Cardiac septum (tissue), 1 donor: ENCODE results near the gene PLEKHG5. TPM values are rescaled to one million over a fixed set of nuclear protein-coding genes. Genes with fewer than 3 reads are reported as not detected.

Experiments used
- DNase-seq: peaks from one replicate; pipeline ENCODE4 v3.0.0-alpha.2; 2020; ENCODE audit warnings: low spot score
- intact Hi-C: fragments of 100-400 bp; cut with DNase I; formaldehyde crosslinking; loops from one replicate; pipeline ENCODE4 v1.14.0; 2022
- total RNA-seq: library from RNA; stranded (reverse); fragmentation: NEBNext Ultra II Directional; extraction: Animal tissue kit (Norgen Biotek cat#: 25700); gene quantifications from one replicate; pipeline ENCODE4 v1.2.1, GENCODE V29; 2021
- donor health status: DM: no; HTN: no; CAD: no.

Gene PLEKHG5
- total RNA-seq, 1 donor from 2014 or later = 14.9 TPM

GRCh38 chr1:6484826-6485167, 6.7 kb downstream of the PLEKHG5 start:
- no peak for DNase-seq
- intact Hi-C loops = loop anchor here (5.0 kb wide), 1 partner anchor 163 kb away; no protein-coding TSS in a partner anchor

GRCh38 chr1:6483761-6484117, 7.7 kb downstream of the PLEKHG5 start:
- DNase-seq = no peak
- intact Hi-C loops = no loop called here

GRCh38 chr1:6483017-6483760, 8.3 kb downstream of the PLEKHG5 start:
- DNase-seq = no peak
- intact Hi-C loops = no loop called here

DNA sequence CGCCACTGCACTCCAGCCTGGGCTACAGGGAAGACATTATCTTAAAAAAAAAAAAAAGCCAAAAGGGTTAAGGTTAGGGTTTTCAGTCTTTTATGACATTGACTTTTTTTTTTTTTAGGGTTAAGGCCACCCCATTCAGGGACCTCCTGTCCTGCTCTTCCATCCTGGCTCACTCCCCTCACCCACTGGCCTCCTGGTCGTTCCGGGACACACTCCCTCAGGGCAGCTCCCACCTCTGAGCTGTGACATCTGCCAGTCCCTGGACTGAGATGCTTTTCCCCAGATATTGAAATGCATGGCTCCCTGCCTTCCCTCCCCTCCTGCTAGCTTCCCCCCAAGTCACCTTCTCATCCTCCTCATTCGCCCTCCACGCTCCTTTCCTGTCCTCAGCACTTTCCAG, 9.6 kb downstream of the PLEKHG5 start:
- intact Hi-C loops = no loop called here
- no peak for DNase-seq

- intact Hi-C loops = no loop called here
- no peak for DNase-seq
Observed at GRCh38 chr1:6477039-6477820, 14.2 kb downstream of the PLEKHG5 start.

GRCh38 chr1:6476483-6476882, 15.0 kb downstream of the PLEKHG5 start:
- no peak for DNase-seq
- intact Hi-C loops = no loop called here

DNA sequence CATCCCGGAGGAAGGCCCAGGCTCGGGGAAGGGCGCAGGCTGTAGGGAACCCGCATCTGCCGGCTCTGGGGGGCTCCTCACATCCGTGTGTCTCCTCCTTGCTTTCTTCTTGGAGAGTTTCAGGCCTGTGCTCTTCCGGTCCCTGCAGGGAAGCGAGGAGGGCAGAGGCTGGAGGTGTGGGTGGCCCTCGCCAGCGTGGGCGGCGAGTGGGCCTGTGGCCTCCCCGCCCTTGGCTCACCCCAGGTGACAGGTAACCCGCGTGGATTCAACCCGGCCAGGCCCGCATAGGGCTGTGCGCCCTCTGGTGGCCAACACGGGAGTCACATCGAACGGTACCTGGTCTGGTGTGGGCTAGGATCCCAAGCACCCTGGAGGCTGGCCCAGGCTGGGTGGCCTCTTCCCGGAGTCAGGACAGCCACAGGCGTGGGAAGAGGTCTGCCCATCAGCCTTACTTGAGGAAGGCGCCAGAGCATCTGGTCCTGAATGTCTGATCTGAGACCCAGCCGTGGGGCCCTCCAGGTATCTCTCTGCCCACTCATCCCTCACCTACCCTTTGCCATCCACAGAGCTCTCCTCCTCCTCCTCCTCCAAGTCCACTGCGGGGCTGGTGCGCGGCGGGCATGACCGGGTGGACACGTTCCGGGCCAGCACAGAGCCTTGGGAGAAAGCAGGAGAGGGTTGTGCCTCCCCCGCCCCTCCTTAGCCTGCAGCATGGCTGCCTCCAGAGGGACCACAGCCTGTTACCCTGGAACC, 15.9 kb downstream of the PLEKHG5 start:
- peak; percentile 89 for DNase-seq
- intact Hi-C loops = no loop called here

DNA sequence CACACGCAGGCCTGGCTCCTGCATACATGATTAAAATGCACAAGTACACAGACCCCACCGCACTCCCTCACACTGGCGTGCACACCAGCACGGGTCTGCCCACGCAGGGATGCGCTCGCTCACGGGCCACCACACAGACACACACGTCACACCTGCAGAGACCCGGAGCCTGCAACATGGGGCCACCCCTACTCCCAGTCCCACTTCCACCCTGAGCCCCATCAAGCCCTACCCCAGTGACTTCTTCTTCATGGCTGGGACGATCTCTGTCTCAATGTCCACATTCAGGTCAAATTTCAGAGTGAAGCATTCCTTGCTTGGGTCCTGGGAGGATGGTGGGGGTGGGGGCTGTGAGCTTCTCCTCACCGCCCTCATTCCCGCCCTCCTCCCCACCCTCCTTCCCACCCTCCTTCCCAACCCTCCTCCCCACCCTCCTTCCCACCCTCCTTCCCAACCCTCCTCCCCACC, 16.6 kb downstream of the PLEKHG5 start:
- intact Hi-C loops = no loop called here
- no peak for DNase-seq

- intact Hi-C loops = no loop called here
- no peak for DNase-seq
Observed at GRCh38 chr1:6473974-6474814, 17.3 kb downstream of the PLEKHG5 start.

- no peak for DNase-seq
- intact Hi-C loops = no loop called here
Observed at GRCh38 chr1:6473156-6473555, 18.3 kb downstream of the PLEKHG5 start.

DNA sequence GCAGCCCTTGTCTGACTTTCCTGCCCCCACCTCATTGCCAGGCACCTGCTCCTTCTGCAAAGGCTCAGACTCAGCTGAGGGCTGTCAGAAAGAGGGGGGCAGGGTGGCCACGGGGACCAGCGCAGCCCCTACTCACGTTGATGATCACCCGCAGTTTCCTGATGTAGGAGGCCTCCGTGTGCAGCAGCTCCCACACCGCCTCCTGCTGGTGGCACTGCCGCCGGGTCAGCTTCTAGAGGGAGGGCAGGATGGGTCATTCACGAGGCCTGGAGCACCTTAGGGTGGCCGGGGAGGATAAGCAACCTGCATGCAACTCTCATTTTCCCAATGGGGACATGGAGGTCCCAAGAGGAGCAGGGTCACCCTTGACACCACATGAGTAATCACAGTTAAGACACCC, 19.1 kb downstream of the PLEKHG5 start:
- DNase-seq = no peak
- intact Hi-C loops = no loop called here

DNA sequence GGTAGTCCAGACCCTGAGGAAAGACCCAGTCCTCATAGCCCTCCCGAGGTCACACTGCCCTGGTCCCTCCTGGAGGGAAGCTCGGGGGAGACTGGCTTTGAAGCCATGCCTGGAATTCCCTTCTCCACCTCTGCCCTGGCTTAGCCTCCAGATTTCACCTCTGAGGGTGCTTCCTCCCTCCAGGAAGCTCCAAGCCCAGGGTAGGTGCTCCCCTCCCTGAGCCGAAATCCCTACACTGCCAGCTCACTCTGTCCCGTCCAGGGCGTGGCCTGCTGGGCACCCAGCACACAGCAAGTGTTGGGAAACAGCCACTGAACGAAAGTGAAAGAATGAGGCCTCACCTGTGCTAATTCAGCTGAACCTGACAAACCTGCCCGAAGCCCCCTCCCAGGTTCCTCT, 19.5 kb downstream of the PLEKHG5 start:
- no peak for DNase-seq
- intact Hi-C loops = no loop called here

DNA sequence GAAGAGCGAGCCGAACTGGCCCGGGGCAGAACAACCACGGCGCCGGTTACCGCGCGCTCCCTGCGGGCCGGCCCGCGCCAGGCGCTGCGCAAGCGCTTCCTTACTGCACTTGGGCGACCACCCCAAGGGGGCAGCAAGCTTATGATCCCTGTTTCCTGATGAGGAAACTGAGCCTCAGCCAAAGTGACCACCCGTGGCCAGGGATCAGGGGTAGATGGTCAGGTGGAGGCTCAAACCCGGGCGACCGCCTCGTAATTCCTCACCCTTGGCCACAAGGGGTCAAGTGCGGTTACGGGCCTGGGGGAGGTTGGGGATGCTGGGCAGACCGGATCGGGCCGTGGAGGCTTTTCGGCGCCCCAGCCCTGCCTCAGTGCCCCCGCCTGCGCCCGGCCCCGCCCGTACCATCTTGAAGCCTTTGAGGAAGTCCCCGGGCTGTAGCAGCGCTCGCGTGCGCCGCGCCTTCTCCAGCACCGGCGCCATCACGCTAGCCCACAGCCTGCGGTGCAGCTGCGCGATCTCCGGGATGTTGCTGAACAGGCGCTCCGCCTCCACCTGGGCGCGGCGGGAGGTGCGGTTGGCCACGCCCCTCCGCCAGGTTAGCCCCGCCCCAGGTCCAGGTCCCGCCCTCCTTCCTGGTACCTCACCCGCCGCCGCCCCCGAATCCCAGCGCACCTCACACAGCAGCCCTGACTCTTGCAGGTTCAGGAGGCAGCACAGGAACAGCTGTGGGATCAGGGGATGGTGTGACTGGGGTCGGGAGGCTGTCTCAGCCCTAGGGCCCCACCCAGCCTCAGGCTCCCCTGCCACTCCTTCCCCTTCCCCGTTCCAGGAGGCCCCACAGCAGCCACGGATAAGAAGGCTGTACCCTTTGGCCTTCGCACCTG, 20.1 kb downstream of the PLEKHG5 start:
- intact Hi-C loops = no loop called here

DNA sequence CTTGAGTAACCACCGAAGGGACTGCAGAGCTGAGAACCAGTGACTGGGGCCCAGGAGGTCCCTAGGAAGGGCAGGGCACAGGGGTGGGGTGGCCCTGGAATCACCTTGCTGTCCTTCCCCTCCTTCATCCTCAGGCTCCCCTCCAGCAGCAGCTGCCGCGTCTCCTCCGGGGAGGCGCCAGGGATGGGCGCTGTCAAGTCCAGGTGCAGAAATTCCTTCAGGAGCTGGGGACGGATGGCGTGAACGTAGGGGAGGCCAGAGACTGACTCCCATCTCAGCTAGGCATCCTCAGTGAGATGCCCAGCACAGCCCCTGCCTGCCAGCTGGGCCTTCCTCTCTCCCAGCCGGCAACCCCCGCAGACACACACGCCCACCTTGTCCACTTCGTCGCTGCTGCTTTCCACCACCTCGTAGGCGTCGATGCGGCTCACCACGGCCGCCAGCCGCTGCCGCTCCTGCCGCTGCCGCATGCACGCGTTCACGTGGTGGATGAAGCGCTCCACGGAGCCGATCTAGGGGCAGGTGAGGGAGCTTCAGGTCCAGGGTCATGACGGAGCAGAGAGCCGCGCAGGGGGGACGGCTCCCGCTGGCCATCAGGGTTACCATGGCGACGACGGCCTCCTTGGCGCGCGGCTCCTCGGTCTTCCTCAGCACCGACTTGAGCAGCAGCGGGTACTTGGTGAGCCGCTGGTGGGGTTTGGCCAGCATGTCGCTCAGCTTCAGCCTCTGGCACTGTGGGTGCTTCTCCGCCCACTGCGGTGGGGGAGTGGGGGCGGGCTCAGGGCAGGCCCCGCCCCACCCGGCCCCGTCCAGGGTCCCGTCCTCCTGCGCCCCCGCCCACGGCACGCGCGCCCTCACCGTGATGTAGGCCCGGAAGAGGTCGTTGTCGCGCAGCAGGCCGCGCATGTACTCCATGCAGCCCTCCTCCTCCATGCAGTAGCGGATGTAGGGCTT, 21.1 kb downstream of the PLEKHG5 start:
- intact Hi-C loops = no loop called here
- no peak for DNase-seq

More for the DNA sequence above, 20.1 kb downstream of the PLEKHG5 start:
- no peak for DNase-seq

DNA sequence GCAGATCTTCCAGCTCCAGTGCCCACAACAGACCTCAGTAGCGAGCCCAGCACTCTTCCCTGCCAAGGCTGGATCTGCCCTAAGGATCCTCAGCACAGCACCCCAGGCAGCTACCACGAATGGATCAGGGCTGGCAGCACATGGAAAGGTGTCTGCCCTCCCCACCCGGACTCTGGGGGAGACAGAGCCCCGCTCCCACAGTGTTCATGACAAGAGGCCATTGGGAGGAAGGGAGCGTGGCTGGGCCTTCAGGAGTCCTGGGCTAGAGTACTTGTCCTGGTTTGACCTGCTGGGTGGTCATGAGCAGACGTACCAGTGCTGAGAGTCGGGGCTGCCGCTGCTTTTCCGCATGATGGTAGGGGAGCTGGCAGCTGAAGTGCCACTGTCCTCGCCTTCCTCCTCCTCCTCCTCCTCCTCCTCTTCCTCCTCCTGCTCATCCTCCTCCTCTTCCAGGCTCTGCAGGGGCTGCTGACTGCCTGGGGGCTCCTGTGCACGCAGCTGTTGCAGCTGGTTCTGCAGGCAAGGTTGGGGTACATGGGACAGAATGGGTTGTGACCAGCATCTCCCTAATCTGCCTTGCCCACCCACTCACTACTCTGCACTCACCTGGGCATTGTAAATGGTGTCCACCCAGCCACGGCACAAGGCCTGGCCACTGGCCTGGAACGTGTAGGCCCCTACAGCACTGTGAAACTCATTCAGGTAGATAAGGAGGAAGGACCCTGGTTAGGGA, 22.6 kb downstream of the PLEKHG5 start:
- intact Hi-C loops = no loop called here

DNA sequence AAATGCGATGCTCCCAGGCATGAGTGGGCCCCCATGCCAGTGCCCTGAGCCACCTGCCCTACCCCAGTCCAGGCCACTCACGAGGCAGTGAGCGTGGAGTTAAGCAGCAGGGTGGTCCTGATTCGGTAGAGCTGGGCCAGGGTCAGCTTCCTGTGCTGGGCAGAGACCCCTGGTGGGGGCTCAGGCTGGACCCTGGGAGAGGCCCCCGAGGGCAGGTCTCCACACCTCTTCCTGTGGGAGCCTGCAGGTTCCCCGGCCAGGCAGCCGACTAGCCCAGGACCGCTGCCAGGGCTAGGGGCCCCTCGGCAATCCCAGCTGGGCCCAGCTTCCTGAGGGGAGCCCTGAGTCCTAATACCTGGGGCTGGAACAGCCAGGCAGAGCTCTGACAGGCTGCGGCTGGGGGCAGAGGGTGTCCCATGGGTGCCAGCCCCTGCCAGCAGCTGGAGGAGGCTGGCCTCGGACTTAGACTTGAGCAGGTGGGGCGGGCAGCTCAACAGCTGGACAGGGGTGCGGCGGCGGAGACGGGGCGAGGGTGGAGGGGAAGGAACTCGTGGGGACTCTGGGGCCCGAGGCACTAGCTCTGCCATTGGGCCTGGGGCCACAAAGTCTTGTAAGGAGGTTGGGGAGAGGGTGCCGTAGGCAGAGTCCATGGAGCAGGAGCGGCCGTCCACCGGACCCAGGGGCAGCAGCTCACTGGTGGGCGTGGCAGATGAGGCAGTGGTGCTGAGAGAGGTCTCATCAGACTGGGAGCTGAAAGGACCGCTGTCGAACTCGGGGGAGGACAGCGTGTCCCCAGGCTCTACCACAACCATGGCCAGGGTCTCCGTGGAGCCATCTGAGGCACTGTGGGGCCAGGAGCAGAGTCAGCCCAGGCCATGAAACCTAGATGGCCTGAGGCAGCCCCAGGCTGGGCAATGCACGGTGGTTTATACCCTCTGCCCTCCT, 23.5 kb downstream of the PLEKHG5 start:
- no peak for DNase-seq
- intact Hi-C loops = no loop called here

More for the DNA sequence above, 22.6 kb downstream of the PLEKHG5 start:
- DNase-seq = no peak
